ENCODE results near the gene ALAS1.

- TF ChIP-seq POLR2A (IDR thresholded peaks at IDR 0.05) (no peak), EP300 (IDR thresholded peaks at IDR 0.05) (no peak), CTCF (IDR thresholded peaks at IDR 0.05) (peak in 2 of 4 experiments; percentile 16 to 23)
Measured at GRCh38 chr3:52237657-52238172, 39.8 kb downstream of the ALAS1 start.

Measured in gastroesophageal sphincter (tissue), 3 donors.